ENCODE results near the gene RPS6KB2. TPM values are rescaled to one million over a fixed set of nuclear protein-coding genes. Genes with fewer than 3 reads are reported as not detected.

RPS6KB2 gene
- total and polyA plus RNA-seq, 9 of the 15 experiments (the other 6 are each of a cell fraction or from before 2014, with no cell fraction given), result 0.42 to 122 (median 82.6) TPM

- TF ChIP-seq KAT7 (CRISPR knock-in tag; IDR thresholded peaks at IDR 0.05; ENCODE audit: borderline replicate concordance) (peak; percentile 86), IRF9 (tag; IDR thresholded peaks at IDR 0.05) (peak; percentile 6; the same call in 1 of the 2 replicates), ZNF143 (CRISPR knock-in tag; IDR thresholded peaks at IDR 0.05) (peak; percentile 97), TBP (optimal IDR thresholded peaks at IDR 0.05; ENCODE audit: low read depth, low read length) (peak; percentile 69), ZKSCAN1 (IDR thresholded peaks at IDR 0.05; ENCODE audit: low read depth, low read length) (peak; percentile 38; the same call in 1 of the 2 replicates), GABPB1 (CRISPR knock-in tag; IDR thresholded peaks at IDR 0.05) (peak; percentile 86), SIX5 (IDR thresholded peaks at IDR 0.05; ENCODE audit: borderline replicate concordance in 1 of 2, insufficient read depth in 1 of 2, low read depth in 1 of 2, low read length in 2 of 2) (peak; percentile 92 to 94), CEBPB (tag; IDR thresholded peaks at IDR 0.05) (peak; percentile 77), HNRNPUL1 (IDR thresholded peaks at IDR 0.05; ENCODE audit: low read length) (no peak), MTA1 (IDR thresholded peaks at IDR 0.05; ENCODE audit: borderline replicate concordance) (peak; percentile 100), TAF1 (IDR thresholded peaks at IDR 0.05; ENCODE audit: control insufficient read depth, extremely low read depth, insufficient read depth, low read length, severe bottlenecking) (peak; percentile 88), SMAD4 (CRISPR knock-in tag; conservative IDR thresholded peaks at IDR 0.05) (peak; percentile 79), ZNF740 (CRISPR knock-in tag; IDR thresholded peaks at IDR 0.05) (peak; percentile 92), ZNF740 (tag; IDR thresholded peaks at IDR 0.05) (peak in 1 of 2 experiments; percentile 87; a peak in 2 of 4 replicates), PHF8 (IDR thresholded peaks at IDR 0.05; ENCODE audit: borderline replicate concordance, low read length) (peak; percentile 97), LCOR (CRISPR knock-in tag; IDR thresholded peaks at IDR 0.05) (0 out of 2 replicates have a peak, but pooled peaks have one; percentile 74)
- TF ChIP-seq, protein P1, sequence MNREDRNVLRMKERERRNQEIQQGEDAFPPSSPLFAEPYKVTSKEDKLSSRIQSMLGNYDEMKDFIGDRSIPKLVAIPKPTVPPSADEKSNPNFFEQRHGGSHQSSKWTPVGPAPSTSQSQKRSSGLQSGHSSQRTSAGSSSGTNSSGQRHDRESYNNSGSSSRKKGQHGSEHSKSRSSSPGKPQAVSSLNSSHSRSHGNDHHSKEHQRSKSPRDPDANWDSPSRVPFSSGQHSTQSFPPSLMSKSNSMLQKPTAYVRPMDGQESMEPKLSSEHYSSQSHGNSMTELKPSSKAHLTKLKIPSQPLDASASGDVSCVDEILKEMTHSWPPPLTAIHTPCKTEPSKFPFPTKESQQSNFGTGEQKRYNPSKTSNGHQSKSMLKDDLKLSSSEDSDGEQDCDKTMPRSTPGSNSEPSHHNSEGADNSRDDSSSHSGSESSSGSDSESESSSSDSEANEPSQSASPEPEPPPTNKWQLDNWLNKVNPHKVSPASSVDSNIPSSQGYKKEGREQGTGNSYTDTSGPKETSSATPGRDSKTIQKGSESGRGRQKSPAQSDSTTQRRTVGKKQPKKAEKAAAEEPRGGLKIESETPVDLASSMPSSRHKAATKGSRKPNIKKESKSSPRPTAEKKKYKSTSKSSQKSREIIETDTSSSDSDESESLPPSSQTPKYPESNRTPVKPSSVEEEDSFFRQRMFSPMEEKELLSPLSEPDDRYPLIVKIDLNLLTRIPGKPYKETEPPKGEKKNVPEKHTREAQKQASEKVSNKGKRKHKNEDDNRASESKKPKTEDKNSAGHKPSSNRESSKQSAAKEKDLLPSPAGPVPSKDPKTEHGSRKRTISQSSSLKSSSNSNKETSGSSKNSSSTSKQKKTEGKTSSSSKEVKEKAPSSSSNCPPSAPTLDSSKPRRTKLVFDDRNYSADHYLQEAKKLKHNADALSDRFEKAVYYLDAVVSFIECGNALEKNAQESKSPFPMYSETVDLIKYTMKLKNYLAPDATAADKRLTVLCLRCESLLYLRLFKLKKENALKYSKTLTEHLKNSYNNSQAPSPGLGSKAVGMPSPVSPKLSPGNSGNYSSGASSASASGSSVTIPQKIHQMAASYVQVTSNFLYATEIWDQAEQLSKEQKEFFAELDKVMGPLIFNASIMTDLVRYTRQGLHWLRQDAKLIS (CRISPR knock-in tag; IDR thresholded peaks at IDR 0.05), result 0 out of 2 replicates have a peak, but pooled peaks have one; percentile 67
- TF ChIP-seq, protein P2, sequence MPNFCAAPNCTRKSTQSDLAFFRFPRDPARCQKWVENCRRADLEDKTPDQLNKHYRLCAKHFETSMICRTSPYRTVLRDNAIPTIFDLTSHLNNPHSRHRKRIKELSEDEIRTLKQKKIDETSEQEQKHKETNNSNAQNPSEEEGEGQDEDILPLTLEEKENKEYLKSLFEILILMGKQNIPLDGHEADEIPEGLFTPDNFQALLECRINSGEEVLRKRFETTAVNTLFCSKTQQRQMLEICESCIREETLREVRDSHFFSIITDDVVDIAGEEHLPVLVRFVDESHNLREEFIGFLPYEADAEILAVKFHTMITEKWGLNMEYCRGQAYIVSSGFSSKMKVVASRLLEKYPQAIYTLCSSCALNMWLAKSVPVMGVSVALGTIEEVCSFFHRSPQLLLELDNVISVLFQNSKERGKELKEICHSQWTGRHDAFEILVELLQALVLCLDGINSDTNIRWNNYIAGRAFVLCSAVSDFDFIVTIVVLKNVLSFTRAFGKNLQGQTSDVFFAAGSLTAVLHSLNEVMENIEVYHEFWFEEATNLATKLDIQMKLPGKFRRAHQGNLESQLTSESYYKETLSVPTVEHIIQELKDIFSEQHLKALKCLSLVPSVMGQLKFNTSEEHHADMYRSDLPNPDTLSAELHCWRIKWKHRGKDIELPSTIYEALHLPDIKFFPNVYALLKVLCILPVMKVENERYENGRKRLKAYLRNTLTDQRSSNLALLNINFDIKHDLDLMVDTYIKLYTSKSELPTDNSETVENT (CRISPR knock-in tag; IDR thresholded peaks at IDR 0.05), result peak; percentile 76; the same call in 1 of the 2 replicates
Measured at GRCh38 chr11:67428052-67429001, at the start of gene RPS6KB2 (continued).

Measured in K562 (cell line).